SU-DHL-6 (cell line): ENCODE measurements around the gene CCDC85A.

Source experiments
- EZH2phosphoT487 ChIP-seq: fragments of 200-600 bp; sonication (generic), shearing (Covaris generic); conservative IDR thresholded peaks from 2 replicates; pipeline ENCODE4 v1.6.1; 2018; ENCODE audit warnings: mild to moderate bottlenecking, antibody characterized with exemption, low read length, moderate library complexity, mixed read lengths
- TF ChIP-seq, protein P1 (sequence below): fragments of 200-600 bp; sonication (generic); IDR thresholded peaks from one replicate; pipeline ENCODE4 v1.5.1; 2017; ENCODE audit warnings: antibody characterized with exemption, mild to moderate bottlenecking, low read length, moderate library complexity; ENCODE audit not compliant: insufficient read depth, poor library complexity, severe bottlenecking

DNA sequence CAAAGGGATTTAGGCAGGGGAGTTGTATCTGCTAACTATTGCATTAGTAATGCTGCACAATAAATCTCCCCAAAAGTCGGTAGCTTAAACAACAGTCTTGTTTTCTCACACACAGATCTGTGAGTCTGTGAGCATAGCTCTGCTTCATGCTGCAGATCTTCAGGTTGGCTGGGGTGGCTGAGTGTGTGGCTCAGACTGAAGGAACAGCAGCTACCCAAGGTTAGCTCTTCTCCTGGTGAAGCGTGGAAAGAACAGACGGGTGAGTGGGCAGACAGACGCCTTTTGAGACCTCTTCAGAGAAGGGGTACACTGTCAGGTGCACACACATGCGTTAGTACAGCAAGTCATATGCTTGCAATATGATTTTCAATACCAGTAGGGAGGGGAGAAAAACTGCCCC lies 3.9 kb upstream of the CCDC85A start:
- TF ChIP-seq, protein P1, sequence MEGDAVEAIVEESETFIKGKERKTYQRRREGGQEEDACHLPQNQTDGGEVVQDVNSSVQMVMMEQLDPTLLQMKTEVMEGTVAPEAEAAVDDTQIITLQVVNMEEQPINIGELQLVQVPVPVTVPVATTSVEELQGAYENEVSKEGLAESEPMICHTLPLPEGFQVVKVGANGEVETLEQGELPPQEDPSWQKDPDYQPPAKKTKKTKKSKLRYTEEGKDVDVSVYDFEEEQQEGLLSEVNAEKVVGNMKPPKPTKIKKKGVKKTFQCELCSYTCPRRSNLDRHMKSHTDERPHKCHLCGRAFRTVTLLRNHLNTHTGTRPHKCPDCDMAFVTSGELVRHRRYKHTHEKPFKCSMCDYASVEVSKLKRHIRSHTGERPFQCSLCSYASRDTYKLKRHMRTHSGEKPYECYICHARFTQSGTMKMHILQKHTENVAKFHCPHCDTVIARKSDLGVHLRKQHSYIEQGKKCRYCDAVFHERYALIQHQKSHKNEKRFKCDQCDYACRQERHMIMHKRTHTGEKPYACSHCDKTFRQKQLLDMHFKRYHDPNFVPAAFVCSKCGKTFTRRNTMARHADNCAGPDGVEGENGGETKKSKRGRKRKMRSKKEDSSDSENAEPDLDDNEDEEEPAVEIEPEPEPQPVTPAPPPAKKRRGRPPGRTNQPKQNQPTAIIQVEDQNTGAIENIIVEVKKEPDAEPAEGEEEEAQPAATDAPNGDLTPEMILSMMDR, result no peak
- TF ChIP-seq EZH2phosphoT487, result no peak
